ENCODE results near the gene ARHGAP18. TPM values are rescaled to one million over a fixed set of nuclear protein-coding genes. Genes with fewer than 3 reads are reported as not detected.

ARHGAP18 gene
- total and polyA plus RNA-seq, 10 of the 15 experiments (the other 5 are each of a cell fraction or from before 2014, with no cell fraction given): 18.2 to 52.2 (median 31.7) TPM

GRCh38 chr6:129659590-129660345, 50.2 kb downstream of the ARHGAP18 start:
- ChIA-PET CTCF (no interaction called here), SMC1A (ENCODE audit: uncharacterized antibody, unreplicated experiment) (interaction anchor here (0.7 to 5.2 kb wide), 5 partner anchors 10 to 349 kb away, joined by 3 to 72 read pairs (median 10); partner anchors contain the start of gene ARHGAP18), POLR2A (interaction anchor here (0.6 to 1.0 kb wide), 2 partner anchors 13 to 98 kb away, joined by 3 to 4 read pairs; no protein-coding TSS in a partner anchor), RAD21 (ENCODE audit: unreplicated experiment) (interaction anchor here (1.1 kb wide), 1 partner anchor 9 kb away, joined by 3 read pairs; no protein-coding TSS in a partner anchor)
- Histone ChIP-seq H3K9me3 (replicated peaks; ENCODE audit: control insufficient read depth, insufficient read depth, low read length) (no peaks in the 10 kb centered on the region; the same call in 1 of the 3 replicates), H4K20me1 (ENCODE audit: control insufficient read depth, insufficient read depth) (no peaks in the 10 kb centered on the region), H3K4me3 (no peak overlapping the region), H2AFZ (ENCODE audit: control insufficient read depth, low read depth, low read length) (no peak overlapping the region), H3K4me2 (ENCODE audit: control insufficient read depth, insufficient read depth) (no peak overlapping the region; the same call in 1 of the 2 replicates), H3K9ac (ENCODE audit: control insufficient read depth, insufficient read depth, low read length) (no peak overlapping the region), H3K4me1 (ENCODE audit: control insufficient read depth, insufficient read depth, low read length) (peaks cover 44% of the 10 kb centered on the region), H3K27me3 (replicated peaks in 1 of 2; ENCODE audit: control insufficient read depth in 2 of 2, insufficient read depth in 2 of 2, low read length in 1 of 2) (no peaks in the 10 kb centered on the region), H3K27ac (ENCODE audit: control insufficient read depth, insufficient read depth) (0 out of 2 replicates have a peak overlapping the region, but pooled peaks have one; percentile 3), H3K36me3 (ENCODE audit: control insufficient read depth in 2 of 2, insufficient read depth in 2 of 2, low read length in 1 of 2) (no peaks in the 10 kb centered on the region), H3K79me2 (ENCODE audit: control insufficient read depth, insufficient read depth, low read length) (peaks cover 81% of the 10 kb centered on the region)
- DNase-seq (ENCODE audit: low read depth, low spot score) (no peak), ATAC-seq (no peak), FAIRE-seq (no peak)
- no TSS peak for BruUV-seq (replicated peaks)
- in situ Hi-C loops (cut with MboI) (no loop called here), intact Hi-C loops (cut with micrococcal nuclease; ENCODE audit: unreplicated experiment) (loop anchor here (5.0 kb wide), 1 partner anchor 52 kb away; no protein-coding TSS in a partner anchor)
- WGBS (ENCODE audit: insufficient coverage, insufficient replicate concordance, low lambda C conversion rate, missing lambda C conversion rate): 94% methylated on average over 14 of the region's 14 CpGs
- TF ChIP-seq HDGF (IDR thresholded peaks at IDR 0.05): no peak
- no peak for TF ChIP-seq JUND (IDR thresholded peaks at IDR 0.05; ENCODE audit: low read depth, low read length)
- no peak for TF ChIP-seq DPF2 (IDR thresholded peaks at IDR 0.05)

- in situ Hi-C loops (cut with MboI): no loop called here
- no peak overlapping the region for H2AFZ ChIP-seq (ENCODE audit: control insufficient read depth, low read depth, low read length)
- SMC1A ChIA-PET (ENCODE audit: uncharacterized antibody, unreplicated experiment): interaction anchor here (5.2 kb wide), 1 partner anchor 9 kb away, joined by 72 read pairs; no protein-coding TSS in a partner anchor
- no TSS peak for BruUV-seq (replicated peaks)
- no peaks in the 10 kb centered on the region for H4K20me1 ChIP-seq (ENCODE audit: control insufficient read depth, insufficient read depth)
- FAIRE-seq (no peak), DNase-seq (ENCODE audit: low read depth, low spot score) (no peak), ATAC-seq (no peak)
- RAD21 ChIA-PET (ENCODE audit: unreplicated experiment): no interaction called here
- no peaks in the 10 kb centered on the region for H3K27me3 ChIP-seq (replicated peaks in 1 of 2; ENCODE audit: control insufficient read depth in 2 of 2, insufficient read depth in 2 of 2, low read length in 1 of 2)
- POLR2A ChIA-PET: no interaction called here
- intact Hi-C loops (cut with micrococcal nuclease; ENCODE audit: unreplicated experiment): no loop called here
- no peaks in the 10 kb centered on the region for H3K36me3 ChIP-seq (ENCODE audit: control insufficient read depth in 2 of 2, insufficient read depth in 2 of 2, low read length in 1 of 2)
- TF ChIP-seq CBX3 (IDR thresholded peaks at IDR 0.05; ENCODE audit: borderline replicate concordance, low read depth) (no peak), E2F8 (IDR thresholded peaks at IDR 0.05; ENCODE audit: low read depth, partially characterized antibody) (no peak), LARP7 (IDR thresholded peaks at IDR 0.05) (no peak), CHD2 (IDR thresholded peaks at IDR 0.05; ENCODE audit: borderline replicate concordance, low read depth, low read length) (no peak), KLF5 (IDR thresholded peaks at IDR 0.05; ENCODE audit: partially characterized antibody) (no peak), CTCF (IDR thresholded peaks at IDR 0.05 in 2 of 3, conservative IDR thresholded peaks at IDR 0.05 in 1 of 3; ENCODE audit: control insufficient read depth in 2 of 3, extremely low read depth in 1 of 3, insufficient read depth in 1 of 3, low read depth in 3 of 3, low read length in 3 of 3) (no peak)
- no peaks in the 10 kb centered on the region; the same call in 1 of the 3 replicates for H3K9me3 ChIP-seq (replicated peaks; ENCODE audit: control insufficient read depth, insufficient read depth, low read length)
- no peak overlapping the region for H3K4me3 ChIP-seq
- H3K9ac ChIP-seq (ENCODE audit: control insufficient read depth, insufficient read depth, low read length): no peak overlapping the region
- peak overlapping the region; percentile 4 for H3K27ac ChIP-seq (ENCODE audit: control insufficient read depth, insufficient read depth)
- peaks cover 81% of the 10 kb centered on the region for H3K79me2 ChIP-seq (ENCODE audit: control insufficient read depth, insufficient read depth, low read length)
- 98% methylated on average over 3 of the region's 3 CpGs for WGBS (ENCODE audit: insufficient coverage, insufficient replicate concordance, low lambda C conversion rate, missing lambda C conversion rate)
- H3K4me1 ChIP-seq (ENCODE audit: control insufficient read depth, insufficient read depth, low read length): peaks cover 44% of the 10 kb centered on the region
- CTCF ChIA-PET: no interaction called here
- peak overlapping the region; percentile 38; the same call in 1 of the 2 replicates for H3K4me2 ChIP-seq (ENCODE audit: control insufficient read depth, insufficient read depth)
Observed at GRCh38 chr6:129659167-129659566, 50.8 kb downstream of the ARHGAP18 start.

All from GM12878 (cell line).